ENCODE results near the gene CNOT4. TPM values are rescaled to one million over a fixed set of nuclear protein-coding genes. Genes with fewer than 3 reads are reported as not detected.

The CNOT4 gene
- total RNA-seq, 4 donors from 2014 or later = 25.6 to 36.8 (median 29.3) TPM

- Histone ChIP-seq H3K4me3 (replicated peaks in 1 of 3) (no peak overlapping the region), H3K27ac (no peak overlapping the region), H3K27me3 (no peaks in the 10 kb centered on the region), H3K36me3 (no peaks in the 10 kb centered on the region), H3K9me3 (no peaks in the 10 kb centered on the region), H3K4me1 (no peaks in the 10 kb centered on the region)
- TF ChIP-seq POLR2A (IDR thresholded peaks at IDR 0.05) = no peak
- TF ChIP-seq, protein P1, sequence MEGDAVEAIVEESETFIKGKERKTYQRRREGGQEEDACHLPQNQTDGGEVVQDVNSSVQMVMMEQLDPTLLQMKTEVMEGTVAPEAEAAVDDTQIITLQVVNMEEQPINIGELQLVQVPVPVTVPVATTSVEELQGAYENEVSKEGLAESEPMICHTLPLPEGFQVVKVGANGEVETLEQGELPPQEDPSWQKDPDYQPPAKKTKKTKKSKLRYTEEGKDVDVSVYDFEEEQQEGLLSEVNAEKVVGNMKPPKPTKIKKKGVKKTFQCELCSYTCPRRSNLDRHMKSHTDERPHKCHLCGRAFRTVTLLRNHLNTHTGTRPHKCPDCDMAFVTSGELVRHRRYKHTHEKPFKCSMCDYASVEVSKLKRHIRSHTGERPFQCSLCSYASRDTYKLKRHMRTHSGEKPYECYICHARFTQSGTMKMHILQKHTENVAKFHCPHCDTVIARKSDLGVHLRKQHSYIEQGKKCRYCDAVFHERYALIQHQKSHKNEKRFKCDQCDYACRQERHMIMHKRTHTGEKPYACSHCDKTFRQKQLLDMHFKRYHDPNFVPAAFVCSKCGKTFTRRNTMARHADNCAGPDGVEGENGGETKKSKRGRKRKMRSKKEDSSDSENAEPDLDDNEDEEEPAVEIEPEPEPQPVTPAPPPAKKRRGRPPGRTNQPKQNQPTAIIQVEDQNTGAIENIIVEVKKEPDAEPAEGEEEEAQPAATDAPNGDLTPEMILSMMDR (IDR thresholded peaks at IDR 0.05) = no peak
- DNase-seq = no peak
- 88 to 90% methylated on average over 4 of the region's 4 CpGs for WGBS, 2 donors
- intact Hi-C loops (cut with DNase I) = no loop called here
Observed at GRCh38 chr7:135420786-135421185, 89.1 kb downstream of the CNOT4 start.

GRCh38 chr7:135416431-135416830 is 93.5 kb downstream of the CNOT4 start:
- Histone ChIP-seq H3K27me3 (no peaks in the 10 kb centered on the region), H3K4me3 (replicated peaks in 1 of 3) (no peak overlapping the region), H3K4me1 (no peaks in the 10 kb centered on the region), H3K9me3 (no peaks in the 10 kb centered on the region), H3K27ac (no peak overlapping the region), H3K36me3 (no peaks in the 10 kb centered on the region)
- no peak for TF ChIP-seq POLR2A (IDR thresholded peaks at IDR 0.05)
- TF ChIP-seq, protein P1 (IDR thresholded peaks at IDR 0.05) = no peak
- intact Hi-C loops (cut with DNase I) = no loop called here
- 96 to 97% methylated on average over 3 of the region's 3 CpGs for WGBS, 2 donors
- no peak for DNase-seq

DNA sequence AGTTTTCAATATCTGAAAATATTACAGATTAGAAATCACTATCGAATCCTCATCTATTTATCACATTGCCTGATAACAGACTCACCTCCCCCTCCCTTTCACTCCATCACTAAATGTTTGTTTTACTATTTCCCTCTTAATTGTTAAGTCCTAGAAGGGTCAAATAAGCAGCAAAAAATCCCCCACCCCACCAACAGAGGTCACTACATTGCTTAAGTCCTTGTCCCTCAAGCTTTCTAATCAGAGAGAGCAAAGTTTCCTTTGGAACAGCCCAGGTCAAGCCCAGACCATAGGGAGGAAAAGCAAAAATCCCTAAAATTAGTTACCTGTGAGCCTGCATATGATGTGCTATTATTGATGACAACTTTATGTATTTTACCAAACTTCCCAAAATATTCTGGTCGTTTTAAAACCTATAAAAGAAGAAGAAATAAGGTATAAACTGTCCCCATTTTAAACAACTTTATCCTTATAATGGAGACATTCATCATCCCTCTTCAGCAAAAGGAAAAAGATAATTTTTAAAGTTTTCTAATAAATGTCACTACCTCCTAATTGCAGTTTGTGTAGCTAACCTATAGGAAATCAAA is 95.0 kb downstream of the CNOT4 start:
- no peak overlapping the region for H3K27ac ChIP-seq
- WGBS, 2 donors = 80 to 86% methylated on average over 2 of the region's 2 CpGs
- peaks cover 0 to 2% of the 10 kb centered on the region in 2 donors for H3K36me3 ChIP-seq
- no peak overlapping the region for H3K4me3 ChIP-seq (replicated peaks in 1 of 3)
- H3K27me3 ChIP-seq = no peaks in the 10 kb centered on the region
- intact Hi-C loops (cut with DNase I) = no loop called here
- no peaks in the 10 kb centered on the region for H3K9me3 ChIP-seq
- no peaks in the 10 kb centered on the region for H3K4me1 ChIP-seq
- peak; percentile 26 to 27 for DNase-seq
- TF ChIP-seq, protein P1 (IDR thresholded peaks at IDR 0.05) = peak in 4 of 6 experiments; percentile 8 to 42 (median 34)
- no peak for TF ChIP-seq POLR2A (IDR thresholded peaks at IDR 0.05)

DNA sequence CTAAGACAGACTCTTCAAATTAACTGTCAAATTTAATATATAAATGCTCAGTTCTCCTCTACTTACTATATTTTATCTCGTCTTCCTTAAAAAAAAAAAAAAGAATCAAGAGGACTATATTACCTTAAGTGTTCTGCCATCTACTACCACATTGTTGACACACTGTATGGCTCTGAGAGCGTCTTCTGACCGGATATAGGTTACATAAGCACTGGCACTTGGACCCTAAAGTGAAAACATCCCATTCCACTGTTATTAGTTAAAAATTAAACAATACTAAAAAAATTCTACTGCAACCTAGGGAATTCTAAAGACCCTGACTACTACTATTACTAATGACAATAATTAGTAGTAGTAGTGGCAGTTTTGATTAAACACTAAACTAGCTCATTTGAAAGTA is 95.7 kb downstream of the CNOT4 start:
- Histone ChIP-seq H3K27ac (no peak overlapping the region), H3K9me3 (no peaks in the 10 kb centered on the region), H3K4me3 (replicated peaks in 1 of 3) (no peak overlapping the region), H3K4me1 (no peaks in the 10 kb centered on the region), H3K36me3 (peaks cover 0 to 4% of the 10 kb centered on the region in 2 donors), H3K27me3 (no peaks in the 10 kb centered on the region)
- intact Hi-C loops (cut with DNase I) = no loop called here
- 88 to 92% methylated on average over 3 of the region's 3 CpGs for WGBS, 2 donors
- DNase-seq = no peak
- no peak for TF ChIP-seq POLR2A (IDR thresholded peaks at IDR 0.05)
- TF ChIP-seq, protein P1 (IDR thresholded peaks at IDR 0.05) = no peak

- intact Hi-C loops (cut with DNase I) = no loop called here
- H3K4me3 ChIP-seq (replicated peaks in 1 of 3) = no peak overlapping the region
- H3K4me1 ChIP-seq = no peaks in the 10 kb centered on the region
- H3K9me3 ChIP-seq = no peaks in the 10 kb centered on the region
- no peak for TF ChIP-seq POLR2A (IDR thresholded peaks at IDR 0.05)
- TF ChIP-seq, protein P1 (IDR thresholded peaks at IDR 0.05) = no peak
- no peak overlapping the region for H3K27ac ChIP-seq
- peaks cover 0 to 4% of the 10 kb centered on the region in 2 donors for H3K36me3 ChIP-seq
- no peaks in the 10 kb centered on the region for H3K27me3 ChIP-seq
- DNase-seq = no peak
Observed at GRCh38 chr7:135411098-135411497, 98.8 kb downstream of the CNOT4 start.
